Subcutaneous abdominal adipose tissue (tissue), 5 donors: Measurements from ENCODE around the gene CTNNBL1.

Source experiments
- H3K27ac ChIP-seq: one replicate; pipeline ENCODE4 v1.7.0; 2013; ENCODE audit warnings: low read depth, mild to moderate bottlenecking, inconsistent platforms, low read length, moderate library complexity
- H3K27me3 ChIP-seq, 5 donors: one replicate each; pipeline ENCODE4 v1.7.0; 2013; ENCODE audit warnings: low read length in 5 of 5, inconsistent platforms in 1 of 5; ENCODE audit not compliant: control insufficient read depth in 5 of 5, insufficient read depth in 4 of 5
- H3K36me3 ChIP-seq, 5 donors: one replicate each; pipeline ENCODE4 v1.7.0; 2013; ENCODE audit warnings: low read length in 5 of 5; ENCODE audit not compliant: control insufficient read depth in 5 of 5, insufficient read depth in 5 of 5
- H3K4me1 ChIP-seq, 5 donors: one replicate each; pipeline ENCODE4 v1.7.0; 2013; ENCODE audit warnings: low read length in 5 of 5, mild to moderate bottlenecking in 3 of 5, moderate library complexity in 1 of 5; ENCODE audit not compliant: control insufficient read depth in 5 of 5, insufficient read depth in 5 of 5
- H3K4me3 ChIP-seq, 5 donors: one replicate each; pipeline ENCODE4 v1.7.0; 2013; ENCODE audit warnings: low read length in 5 of 5, low read depth in 1 of 5
- H3K9ac ChIP-seq, 5 donors: one replicate each; pipeline ENCODE4 v1.7.0; 2013; ENCODE audit warnings: low read length in 5 of 5, mild to moderate bottlenecking in 4 of 5, moderate library complexity in 3 of 5
- H3K9me3 ChIP-seq, 5 donors: one replicate each; pipeline ENCODE4 v1.7.0; 2013; ENCODE audit warnings: low read length in 5 of 5; ENCODE audit not compliant: control insufficient read depth in 5 of 5
- donor health status: healthy.
- donor health status: healthy.
- donor health status: healthy.
- donor health status: healthy.
- donor health status: healthy.

CTNNBL1 gene

DNA sequence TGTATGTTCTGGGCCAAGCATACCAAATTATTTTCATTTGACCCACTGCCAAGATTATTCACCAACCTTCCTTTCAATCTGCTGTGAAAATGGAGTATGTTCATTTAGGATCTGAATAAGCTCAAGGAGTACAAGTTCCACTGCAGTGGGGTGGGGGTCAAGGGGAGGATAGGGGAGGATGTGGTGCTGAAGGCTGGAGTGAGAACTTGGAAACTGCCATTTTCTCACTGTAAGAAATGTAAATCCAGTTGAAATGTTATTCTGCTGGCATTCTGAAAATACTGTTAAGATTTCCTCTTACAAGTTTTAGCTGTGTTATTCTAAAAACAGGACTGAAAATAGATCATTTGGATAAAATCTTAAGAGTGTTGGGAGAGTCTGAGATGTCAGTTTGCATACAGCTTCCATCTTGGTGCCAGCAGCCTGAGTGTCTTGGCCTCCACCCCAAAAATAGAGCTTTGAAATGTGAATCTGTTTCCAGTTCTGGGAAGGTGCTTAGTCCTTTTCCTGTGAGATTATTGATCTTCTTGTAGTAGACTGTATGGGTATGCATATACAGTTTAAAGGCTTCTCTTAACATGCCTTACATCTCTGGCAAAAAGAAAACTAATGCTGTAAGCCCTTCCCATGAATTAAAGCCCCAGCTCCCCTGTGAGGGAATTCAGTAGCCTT, 84.3 kb downstream of the CTNNBL1 start:
- H3K36me3 ChIP-seq, result peaks cover 9 to 27% (median 11%) of the 10 kb centered on the region in 5 donors

DNA sequence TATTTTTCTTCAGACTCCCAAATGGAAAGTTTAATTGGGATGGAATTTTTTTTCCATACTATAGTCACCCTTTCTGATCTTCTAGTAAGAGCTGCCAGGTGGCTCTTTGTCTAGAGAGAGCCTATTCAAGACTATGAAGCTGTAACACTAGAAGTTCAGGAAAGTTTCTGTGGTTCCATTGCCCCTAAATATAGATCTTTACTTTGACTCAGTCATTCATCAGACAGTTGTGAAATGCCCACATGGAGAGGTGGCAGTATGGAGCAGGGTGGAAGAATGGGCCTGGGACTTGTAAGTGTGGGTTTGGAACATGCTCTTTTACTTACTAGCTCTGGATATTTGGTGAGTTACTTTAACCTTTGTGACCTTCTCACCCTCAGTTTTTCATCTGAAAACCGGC, 87.8 kb downstream of the CTNNBL1 start:
- H3K36me3 ChIP-seq, result peaks cover 9 to 19% (median 17%) of the 10 kb centered on the region in 5 donors
- no peak overlapping the region for H3K27ac ChIP-seq
- no peaks in the 10 kb centered on the region for H3K27me3 ChIP-seq
- H3K4me1 ChIP-seq, result no peaks in the 10 kb centered on the region
- no peaks in the 10 kb centered on the region for H3K9me3 ChIP-seq
- no peak overlapping the region for H3K4me3 ChIP-seq
- no peak overlapping the region for H3K9ac ChIP-seq

More for the DNA sequence above, 84.3 kb downstream of the CTNNBL1 start:
- H3K27me3 ChIP-seq, result no peaks in the 10 kb centered on the region
- no peak overlapping the region for H3K27ac ChIP-seq
- H3K9ac ChIP-seq, result no peak overlapping the region
- H3K4me1 ChIP-seq, result no peaks in the 10 kb centered on the region
- no peaks in the 10 kb centered on the region for H3K9me3 ChIP-seq
- no peak overlapping the region for H3K4me3 ChIP-seq

DNA sequence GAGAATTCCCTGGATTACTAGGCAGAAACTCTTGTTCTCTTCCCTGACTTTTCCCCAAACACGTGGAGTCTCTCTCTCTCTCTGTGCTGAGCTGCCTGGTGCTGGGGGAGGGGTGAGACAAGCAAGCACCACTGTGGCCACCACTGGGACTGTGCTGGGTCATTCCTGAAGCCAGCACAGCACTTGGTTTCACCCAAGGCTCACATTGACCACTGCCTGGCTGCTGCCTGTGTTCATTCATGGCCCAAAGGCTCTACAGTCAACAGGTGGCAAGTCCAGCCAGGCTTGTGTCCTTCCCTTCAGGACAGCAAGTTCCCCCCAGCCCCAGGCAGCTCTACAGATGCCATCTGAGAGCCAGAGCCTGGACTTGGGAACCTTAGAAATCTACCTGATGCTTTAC, 92.2 kb downstream of the CTNNBL1 start:
- no peaks in the 10 kb centered on the region for H3K27me3 ChIP-seq
- H3K4me3 ChIP-seq, result no peak overlapping the region
- H3K9ac ChIP-seq, result no peak overlapping the region
- no peak overlapping the region for H3K27ac ChIP-seq
- peaks cover 23 to 38% (median 25%) of the 10 kb centered on the region in 5 donors for H3K36me3 ChIP-seq
- H3K9me3 ChIP-seq, result no peaks in the 10 kb centered on the region
- peaks cover 0 to 9% (median 5%) of the 10 kb centered on the region in 5 donors for H3K4me1 ChIP-seq

DNA sequence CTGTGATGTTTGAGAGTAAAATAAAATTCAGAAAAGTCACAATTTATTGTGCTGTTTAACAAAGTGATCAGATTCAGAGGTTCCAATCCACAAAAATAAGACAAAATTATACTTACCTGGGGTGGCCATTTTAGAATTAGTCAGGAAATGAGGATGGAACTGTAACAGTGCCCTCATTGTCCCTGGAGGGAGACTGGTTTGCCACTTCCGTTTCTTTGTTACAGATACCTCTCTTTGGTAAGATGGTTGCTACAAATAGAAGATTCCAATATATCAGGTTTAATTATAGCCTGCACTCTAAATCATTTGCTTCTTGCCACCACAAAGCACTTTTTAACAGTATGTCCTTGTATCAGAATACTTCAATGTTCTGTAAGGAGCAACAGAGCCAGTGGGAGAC, 95.6 kb downstream of the CTNNBL1 start:
- peaks cover 18 to 43% (median 28%) of the 10 kb centered on the region in 5 donors for H3K36me3 ChIP-seq
- no peak overlapping the region for H3K9ac ChIP-seq
- peaks cover 0 to 3% (median 0%) of the 10 kb centered on the region in 5 donors for H3K9me3 ChIP-seq
- peaks cover 0 to 9% (median 5%) of the 10 kb centered on the region in 5 donors for H3K4me1 ChIP-seq
- no peaks in the 10 kb centered on the region for H3K27me3 ChIP-seq
- no peak overlapping the region for H3K27ac ChIP-seq
- no peak overlapping the region for H3K4me3 ChIP-seq

DNA sequence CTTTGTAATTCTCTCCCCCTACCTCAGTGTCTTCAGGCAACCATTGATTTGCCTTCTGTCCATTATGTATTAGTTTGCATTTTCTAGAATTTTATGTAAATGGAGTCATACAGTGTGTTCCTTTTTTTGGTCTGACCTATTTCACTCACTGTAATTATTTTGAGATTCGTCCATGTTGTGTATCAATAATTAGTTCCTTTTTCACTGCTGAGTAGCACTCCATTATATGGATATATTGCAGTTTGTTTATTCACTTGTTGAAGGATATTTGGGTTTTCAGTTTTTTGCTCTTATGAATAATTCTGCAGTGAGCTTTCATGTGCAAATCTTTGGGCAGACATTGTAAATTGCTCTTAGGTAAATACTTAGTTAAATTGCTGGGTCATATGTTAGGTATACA, 97.1 kb downstream of the CTNNBL1 start:
- Histone ChIP-seq H3K36me3 (peaks cover 18 to 45% (median 28%) of the 10 kb centered on the region in 5 donors), H3K4me1 (peaks cover 0 to 9% (median 5%) of the 10 kb centered on the region in 5 donors), H3K27ac (no peak overlapping the region), H3K27me3 (no peaks in the 10 kb centered on the region), H3K9ac (no peak overlapping the region), H3K4me3 (no peak overlapping the region), H3K9me3 (peaks cover 0 to 3% (median 0%) of the 10 kb centered on the region in 5 donors)

DNA sequence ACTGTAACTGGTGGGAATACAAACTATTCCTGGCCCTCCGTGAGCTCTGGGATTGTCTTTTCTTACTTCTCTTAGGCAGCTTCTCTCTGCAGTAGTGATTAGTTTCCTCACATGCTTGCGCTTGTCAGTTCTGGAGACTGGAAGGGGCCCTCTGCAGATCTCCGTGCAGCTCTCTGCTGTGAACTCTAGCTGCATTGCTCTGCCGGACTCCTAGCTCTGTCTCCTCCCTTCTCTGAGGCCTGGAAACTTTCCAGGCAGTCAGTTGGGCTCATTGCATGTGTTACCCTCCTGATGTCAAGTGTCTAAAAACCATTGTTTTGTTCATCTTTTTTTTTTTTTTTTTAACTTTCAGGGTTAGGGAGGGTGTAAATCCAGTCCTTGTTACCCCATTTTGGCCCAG, 102.3 kb downstream of the CTNNBL1 start:
- H3K4me1 ChIP-seq, result no peaks in the 10 kb centered on the region
- H3K4me3 ChIP-seq, result no peak overlapping the region
- H3K9me3 ChIP-seq, result peaks cover 0 to 3% (median 0%) of the 10 kb centered on the region in 5 donors
- H3K36me3 ChIP-seq, result peaks cover 12 to 43% (median 21%) of the 10 kb centered on the region in 5 donors
- H3K27ac ChIP-seq, result no peak overlapping the region
- no peaks in the 10 kb centered on the region for H3K27me3 ChIP-seq
- no peak overlapping the region for H3K9ac ChIP-seq

DNA sequence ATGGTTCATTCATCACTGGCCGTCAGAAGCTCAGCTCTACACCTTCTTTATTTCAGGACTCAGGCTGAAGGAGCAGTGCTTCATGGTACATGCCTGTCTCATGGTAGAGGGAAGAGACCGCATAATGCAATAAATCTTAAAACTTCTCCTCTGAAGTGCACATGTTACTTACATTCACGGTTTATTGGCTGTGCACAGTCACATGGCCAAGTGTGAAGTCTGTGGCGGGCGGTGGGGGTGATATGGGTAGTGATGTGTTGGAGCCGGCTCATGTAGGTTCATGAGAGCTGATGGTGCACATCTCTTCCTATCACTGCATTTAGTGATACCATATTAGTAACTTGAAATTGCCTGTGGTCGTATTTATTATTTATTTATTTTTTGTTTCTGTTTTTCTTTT, 102.9 kb downstream of the CTNNBL1 start:
- Histone ChIP-seq H3K27ac (no peak overlapping the region), H3K4me1 (no peaks in the 10 kb centered on the region), H3K36me3 (peaks cover 9 to 40% (median 21%) of the 10 kb centered on the region in 5 donors)

DNA sequence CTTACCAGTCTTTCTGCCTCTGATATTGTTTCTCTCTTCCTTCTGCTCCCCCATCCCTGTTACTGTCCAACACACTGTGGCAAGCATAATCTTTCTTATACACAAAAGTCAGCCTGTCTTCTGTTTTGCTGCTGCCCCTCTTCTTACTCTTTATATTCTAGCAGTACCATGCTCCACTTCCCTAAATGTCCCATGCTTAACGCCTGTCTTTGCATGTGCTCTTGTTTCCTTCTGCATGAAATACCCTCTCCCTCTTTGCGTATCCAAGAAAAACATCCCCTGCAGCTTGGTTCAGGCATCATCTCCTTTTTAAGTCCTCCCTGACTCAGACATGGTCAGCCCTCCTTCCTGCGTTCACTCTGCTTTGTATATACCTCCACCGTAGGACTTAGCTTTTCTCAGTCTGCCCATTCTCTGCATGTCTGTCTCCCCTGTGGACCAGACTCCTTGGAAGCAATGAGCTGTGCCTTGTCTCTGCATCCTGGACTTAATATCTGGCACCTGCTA, 103.9 kb downstream of the CTNNBL1 start:
- Histone ChIP-seq H3K27me3 (no peaks in the 10 kb centered on the region), H3K9ac (no peak overlapping the region), H3K36me3 (peaks cover 8 to 39% (median 19%) of the 10 kb centered on the region in 5 donors), H3K9me3 (peaks cover 0 to 2% (median 0%) of the 10 kb centered on the region in 5 donors), H3K4me1 (no peaks in the 10 kb centered on the region), H3K27ac (no peak overlapping the region), H3K4me3 (no peak overlapping the region)

More for the DNA sequence above, 102.9 kb downstream of the CTNNBL1 start:
- no peak overlapping the region for H3K9ac ChIP-seq
- no peak overlapping the region for H3K4me3 ChIP-seq
- no peaks in the 10 kb centered on the region for H3K27me3 ChIP-seq
- H3K9me3 ChIP-seq, result peaks cover 0 to 3% (median 0%) of the 10 kb centered on the region in 5 donors

DNA sequence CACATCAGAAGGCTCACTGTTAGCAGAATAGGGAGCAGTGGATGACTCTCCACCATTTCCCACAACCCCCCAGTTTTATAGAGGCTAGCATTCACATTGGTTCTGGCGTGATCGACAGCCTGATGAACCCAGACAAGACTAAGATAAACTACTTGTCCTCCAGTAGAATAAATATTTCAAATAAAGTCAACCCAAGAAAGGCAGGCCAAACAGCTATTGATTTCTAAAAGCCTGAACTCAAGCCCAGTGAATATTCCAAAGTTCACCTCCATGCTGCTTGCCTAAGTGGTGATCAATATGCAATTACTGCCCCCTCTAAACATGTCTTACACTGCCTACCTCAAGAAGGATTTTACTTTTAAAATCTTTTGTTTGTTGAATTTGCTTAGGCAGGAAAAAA, 104.5 kb downstream of the CTNNBL1 start:
- Histone ChIP-seq H3K36me3 (peaks cover 13 to 45% (median 21%) of the 10 kb centered on the region in 5 donors), H3K9ac (no peak overlapping the region), H3K27ac (no peak overlapping the region), H3K9me3 (no peaks in the 10 kb centered on the region), H3K4me1 (peaks cover 0 to under 1% (median 0%) of the 10 kb centered on the region in 5 donors), H3K4me3 (no peak overlapping the region), H3K27me3 (no peaks in the 10 kb centered on the region)

DNA sequence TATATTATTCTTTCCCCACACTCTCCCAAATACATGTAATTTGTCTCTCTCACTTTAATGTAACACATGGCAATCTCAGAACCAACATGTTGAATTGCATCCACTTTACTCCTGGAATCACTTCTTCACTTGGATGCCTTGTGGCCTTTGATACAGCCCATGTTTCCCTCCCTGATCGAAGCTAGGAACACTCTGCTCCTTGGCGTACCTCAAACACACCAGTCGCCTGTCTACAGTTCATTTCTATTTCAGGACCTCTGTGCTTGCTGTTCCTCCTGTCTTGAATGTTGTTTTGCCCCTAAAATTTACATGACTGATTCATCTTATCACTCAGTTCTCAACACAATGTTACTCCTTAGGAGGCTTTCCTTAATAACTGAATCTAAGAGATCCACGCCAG, 106.8 kb downstream of the CTNNBL1 start:
- Histone ChIP-seq H3K36me3 (peaks cover 18 to 56% (median 38%) of the 10 kb centered on the region in 5 donors), H3K9ac (no peak overlapping the region), H3K9me3 (no peaks in the 10 kb centered on the region), H3K4me1 (peaks cover 0 to 16% (median 0%) of the 10 kb centered on the region in 5 donors), H3K27me3 (no peaks in the 10 kb centered on the region), H3K4me3 (no peak overlapping the region), H3K27ac (no peak overlapping the region)
